Right lobe of liver (tissue), 6 donors: ENCODE results near the gene UNKL. TPM values are rescaled to one million over a fixed set of nuclear protein-coding genes. Genes with fewer than 3 reads are reported as not detected.

ENCODE experiments used
- ATAC-seq, 4 donors: fragments of 200-7000 bp; cut with Tn5 transposase; one replicate each; pipeline ENCODE4 v1.9.1; 2020; ENCODE audit warnings: mild to moderate bottlenecking in 4 of 4, moderate library complexity in 4 of 4
- DNase-seq, 3 donors: peaks; one replicate each; pipeline ENCODE4 v3.0.0-alpha.2; 2020
- H3K27ac ChIP-seq, 3 donors: fragments of 200-600 bp; one replicate each; pipeline ENCODE4 v1.8.0; 2022
- H3K27me3 ChIP-seq, 2 donors: fragments of 200-600 bp; one replicate each; pipeline ENCODE4 v1.8.0; 2022
- H3K36me3 ChIP-seq, 4 donors: fragments of 200-600 bp; sonication (generic) in 1 of 4; one replicate each; pipeline versions ENCODE4 v1.5.1 to v1.8.0; 2017 to 2022; ENCODE audit warnings: control low read depth in 1 of 4
- H3K4me1 ChIP-seq, 4 donors: fragments of 200-600 bp; sonication (generic) in 1 of 4; one replicate each; pipeline versions ENCODE4 v1.5.1 to v1.8.0; 2017 to 2022; ENCODE audit warnings: control low read depth in 1 of 4
- H3K4me3 ChIP-seq, 3 donors: fragments of 200-600 bp; one replicate each; pipeline ENCODE4 v1.8.0; 2022
- H3K9me3 ChIP-seq, 4 donors: fragments of 200-600 bp; sonication (generic) in 1 of 4; one replicate each; pipeline versions ENCODE4 v1.5.1 to v1.8.0; 2017 to 2022; ENCODE audit warnings: control low read depth in 1 of 4
- POLR2A ChIP-seq: fragments of 450-650 bp; IDR thresholded peaks from one replicate; pipeline ENCODE4 v1.6.1; 2017; ENCODE audit warnings: antibody characterized with exemption, mild to moderate bottlenecking
- WGBS: methylation state at CpG from one replicate; pipeline ENCODE4 v1.1.6; 2018; ENCODE audit warnings: low coverage, low lambda C conversion rate; ENCODE audit not compliant: insufficient coverage; ENCODE audit errors: missing lambda C conversion rate; 5-methylcytosine and 5-hydroxymethylcytosine counted together
- intact Hi-C, 2 donors: fragments of 100-400 bp; cut with DNase I; formaldehyde crosslinking; loops; one replicate each; pipeline versions ENCODE4 v1.11.2 to v1.14.1; 2022
- total RNA-seq, 6 experiments: library from RNA; depleted of rRNA in 2 of 6; stranded (reverse); fragments of >200 nt in 2 of 6; fragmentation: NEBNext Ultra II Directional in 3 of 6; extraction: Animal tissue kit (Norgen Biotek cat#: 25700) in 3 of 6; gene quantifications; one replicate each; pipeline versions ENCODE4 v1.1.0 to v1.2.4, GENCODE V29; 2016 to 2023
- TF ChIP-seq, protein P1 (sequence below), 4 donors: fragments of 200-600 bp in 3 of 4; fragments of 450-650 bp in 1 of 4; IDR thresholded peaks; one replicate each; pipeline versions ENCODE4 v1.5.1 to v1.8.0; 2016 to 2022; ENCODE audit warnings: antibody characterized with exemption in 4 of 4, mild to moderate bottlenecking in 2 of 4
- donor health status: DM: no; HTN: yes; CAD: no.
- donor health status: DM: no; HTN: no; CAD: no.
- donor health status: DM: no; HTN: no; CAD: no.
- donor health status: DM: no; HTN: yes; CAD: no.
- donor health status: DM: no; HTN: yes; CAD: no.

The UNKL gene
- total RNA-seq, 6 experiments from 2014 or later, result 9.0 to 14.2 (median 12.0) TPM

DNA sequence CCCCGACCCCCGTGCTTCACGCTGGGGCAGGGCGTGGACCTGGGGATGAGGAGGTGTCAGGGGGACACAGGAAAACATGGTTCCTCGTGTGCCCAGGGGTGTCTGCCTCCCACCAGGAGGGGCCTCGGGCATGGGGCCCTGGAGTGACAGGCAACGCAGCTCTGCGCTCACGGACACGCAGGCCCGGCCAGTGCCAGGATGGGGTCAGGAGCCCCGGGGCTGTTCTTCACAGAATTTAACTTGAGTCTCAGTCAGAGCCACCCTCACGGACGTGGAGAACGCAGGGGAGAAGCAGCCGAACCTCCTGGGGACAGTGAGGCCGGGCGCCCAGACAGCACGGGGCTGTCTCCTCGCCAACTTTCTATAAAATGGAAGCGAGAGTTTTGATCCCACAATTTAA is 16.7 kb downstream of the UNKL start:
- TF ChIP-seq POLR2A, result no peak
- TF ChIP-seq, protein P1, sequence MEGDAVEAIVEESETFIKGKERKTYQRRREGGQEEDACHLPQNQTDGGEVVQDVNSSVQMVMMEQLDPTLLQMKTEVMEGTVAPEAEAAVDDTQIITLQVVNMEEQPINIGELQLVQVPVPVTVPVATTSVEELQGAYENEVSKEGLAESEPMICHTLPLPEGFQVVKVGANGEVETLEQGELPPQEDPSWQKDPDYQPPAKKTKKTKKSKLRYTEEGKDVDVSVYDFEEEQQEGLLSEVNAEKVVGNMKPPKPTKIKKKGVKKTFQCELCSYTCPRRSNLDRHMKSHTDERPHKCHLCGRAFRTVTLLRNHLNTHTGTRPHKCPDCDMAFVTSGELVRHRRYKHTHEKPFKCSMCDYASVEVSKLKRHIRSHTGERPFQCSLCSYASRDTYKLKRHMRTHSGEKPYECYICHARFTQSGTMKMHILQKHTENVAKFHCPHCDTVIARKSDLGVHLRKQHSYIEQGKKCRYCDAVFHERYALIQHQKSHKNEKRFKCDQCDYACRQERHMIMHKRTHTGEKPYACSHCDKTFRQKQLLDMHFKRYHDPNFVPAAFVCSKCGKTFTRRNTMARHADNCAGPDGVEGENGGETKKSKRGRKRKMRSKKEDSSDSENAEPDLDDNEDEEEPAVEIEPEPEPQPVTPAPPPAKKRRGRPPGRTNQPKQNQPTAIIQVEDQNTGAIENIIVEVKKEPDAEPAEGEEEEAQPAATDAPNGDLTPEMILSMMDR (IDR thresholded peaks at IDR 0.05), result no peak
- Histone ChIP-seq H3K27me3 (no peaks in the 10 kb centered on the region), H3K36me3 (peaks cover 0 to 37% (median 7%) of the 10 kb centered on the region in 4 donors), H3K4me1 (no peaks in the 10 kb centered on the region), H3K4me3 (no peak overlapping the region), H3K9me3 (no peaks in the 10 kb centered on the region), H3K27ac (no peak overlapping the region)
- DNase-seq (no peak), ATAC-seq (no peak)
- 60% methylated on average over 1 of the region's 21 CpGs for WGBS
- intact Hi-C loops, result no loop called here

DNA sequence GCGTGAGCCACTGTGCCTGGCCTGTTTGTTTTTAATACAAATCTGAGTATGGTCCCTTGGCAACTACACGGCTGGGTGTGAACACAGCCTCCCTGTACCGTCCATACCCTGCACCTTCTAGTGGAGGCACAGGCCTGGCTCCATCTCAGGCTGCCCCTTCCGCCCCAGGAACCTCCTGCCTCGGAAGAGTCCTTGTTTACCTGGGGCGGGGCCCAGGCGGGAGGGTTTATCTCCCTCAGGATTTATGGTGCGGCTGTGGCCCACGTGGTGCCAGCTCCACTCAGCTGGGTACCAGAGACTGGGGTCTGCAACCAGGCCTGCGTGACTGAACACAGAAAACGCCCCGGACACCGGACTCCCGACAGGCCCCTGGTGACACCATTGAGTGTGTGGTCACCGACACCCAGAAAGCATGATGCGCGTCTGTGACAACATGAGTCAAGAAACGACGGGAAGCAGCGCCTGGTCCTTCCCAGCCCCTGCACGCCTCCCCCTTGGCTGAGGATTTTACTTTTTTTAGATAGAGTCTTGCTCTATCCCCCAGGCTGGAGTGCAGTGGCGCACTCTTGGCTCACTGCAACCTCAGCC is 19.0 kb downstream of the UNKL start:
- ATAC-seq (no peak), DNase-seq (no peak)
- H3K9me3 ChIP-seq, result no peaks in the 10 kb centered on the region
- no peaks in the 10 kb centered on the region for H3K4me1 ChIP-seq
- WGBS, result 95% methylated on average over 6 of the region's 22 CpGs
- no peak overlapping the region for H3K4me3 ChIP-seq
- H3K27ac ChIP-seq, result no peak overlapping the region
- no peaks in the 10 kb centered on the region for H3K27me3 ChIP-seq
- H3K36me3 ChIP-seq, result peaks cover 0 to 23% (median 7%) of the 10 kb centered on the region in 4 donors
- intact Hi-C loops, result no loop called here
- TF ChIP-seq, protein P1 (IDR thresholded peaks at IDR 0.05), result no peak
- no peak for TF ChIP-seq POLR2A

DNA sequence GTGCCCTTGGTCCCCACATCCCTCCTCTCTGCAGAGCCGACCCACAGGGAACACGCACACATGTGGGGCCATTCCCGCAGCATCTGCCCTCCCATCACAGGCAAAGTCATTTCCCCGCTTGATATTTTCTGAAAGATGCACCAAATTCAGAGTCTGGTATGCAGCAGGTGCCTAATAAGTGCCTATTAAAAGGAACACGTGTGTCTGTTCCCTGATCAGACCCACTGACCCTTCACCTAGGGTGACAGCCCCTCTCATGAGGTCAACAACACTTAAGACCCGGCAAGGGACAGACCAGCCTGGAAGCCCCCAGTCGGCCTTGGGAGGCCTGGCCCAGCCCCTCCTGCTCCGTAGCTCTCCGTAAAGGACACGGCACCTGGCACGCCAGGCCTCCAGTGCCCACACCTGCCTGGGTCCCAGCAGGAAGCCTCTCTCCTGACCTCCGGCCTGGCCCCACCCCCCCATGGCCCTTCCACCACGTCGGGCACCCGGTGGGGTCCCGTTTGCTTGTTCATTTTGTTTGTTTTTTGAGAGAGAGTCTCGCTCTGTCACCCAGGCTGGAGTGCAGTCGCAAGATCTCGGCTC is 20.0 kb downstream of the UNKL start:
- Histone ChIP-seq H3K27me3 (no peaks in the 10 kb centered on the region), H3K4me3 (no peak overlapping the region), H3K4me1 (no peaks in the 10 kb centered on the region), H3K9me3 (no peaks in the 10 kb centered on the region), H3K27ac (no peak overlapping the region), H3K36me3 (peaks cover 0 to 30% (median 8%) of the 10 kb centered on the region in 4 donors)
- intact Hi-C loops, result no loop called here
- DNase-seq, result no peak
- TF ChIP-seq POLR2A, result no peak
- TF ChIP-seq, protein P1 (IDR thresholded peaks at IDR 0.05), result no peak
- 90% methylated on average over 7 of the region's 19 CpGs for WGBS
- no peak for ATAC-seq

DNA sequence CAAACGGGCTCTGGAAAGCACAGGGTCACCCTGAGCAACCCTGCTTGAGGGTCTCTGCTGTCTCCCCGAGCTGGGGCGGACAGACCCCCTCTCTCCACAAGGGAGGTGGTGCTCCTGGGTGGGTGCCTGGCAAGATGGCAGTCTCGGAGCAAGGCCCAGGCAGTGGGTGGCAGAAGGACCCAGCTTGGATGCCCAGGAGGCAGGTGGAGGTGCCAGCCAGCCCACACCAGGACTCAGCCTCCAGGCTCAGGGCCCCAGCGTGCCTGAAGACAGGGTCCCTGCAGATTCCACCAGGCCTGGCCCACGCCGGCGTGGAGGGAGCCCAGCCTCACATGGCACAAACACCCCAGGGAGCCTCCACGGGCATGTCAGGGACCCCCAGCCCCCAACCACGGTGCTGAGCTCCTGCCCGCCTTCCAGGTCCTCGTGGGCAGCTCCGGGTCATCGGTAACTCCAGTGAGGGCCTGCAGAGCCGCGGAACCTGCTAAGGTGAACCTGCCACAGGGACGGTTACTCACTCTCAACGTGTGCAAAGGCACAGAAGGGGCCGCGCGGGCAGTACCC is 20.8 kb downstream of the UNKL start:
- intact Hi-C loops, result no loop called here
- TF ChIP-seq POLR2A, result no peak
- TF ChIP-seq, protein P1 (IDR thresholded peaks at IDR 0.05), result no peak
- Histone ChIP-seq H3K36me3 (peaks cover 0 to 28% (median 6%) of the 10 kb centered on the region in 4 donors), H3K4me1 (no peaks in the 10 kb centered on the region), H3K27ac (no peak overlapping the region), H3K27me3 (no peaks in the 10 kb centered on the region), H3K9me3 (no peaks in the 10 kb centered on the region), H3K4me3 (no peak overlapping the region)
- 94% methylated on average over 8 of the region's 21 CpGs for WGBS
- DNase-seq, result no peak
- ATAC-seq, result no peak
